Fibroblast of lung (primary cell): ENCODE measurements around the gene HINT2. TPM values are rescaled to one million over a fixed set of nuclear protein-coding genes. Genes with fewer than 3 reads are reported as not detected.

ENCODE experiments used
- DNase-seq, 2 donors: peaks; one replicate each; pipeline versions ENCODE4 v3.0.0 to v3.0.0-alpha.2; 2010; ENCODE audit warnings: low read depth in 2 of 2
- H2AFZ ChIP-seq: 2 replicates; pipeline ENCODE4 v1.5.1; 2012; ENCODE audit warnings: low read length, control low read depth, inconsistent platforms
- H3K27ac ChIP-seq: 2 replicates; pipeline ENCODE4 v1.5.1; 2011; ENCODE audit warnings: low read length, control low read depth; ENCODE audit not compliant: insufficient read depth
- H3K27me3 ChIP-seq: 2 replicates; pipeline ENCODE4 v1.5.1; 2011; ENCODE audit warnings: mild to moderate bottlenecking, low read length; ENCODE audit not compliant: control insufficient read depth, insufficient read depth
- H3K36me3 ChIP-seq: 2 replicates; pipeline ENCODE4 v1.5.1; 2011; ENCODE audit warnings: low read length; ENCODE audit not compliant: control insufficient read depth, insufficient read depth
- H3K4me1 ChIP-seq: 2 replicates; pipeline ENCODE4 v1.5.1; 2011; ENCODE audit warnings: low read length; ENCODE audit not compliant: control insufficient read depth, insufficient read depth; ENCODE audit errors: extremely low read depth
- H3K4me2 ChIP-seq: 2 replicates; pipeline ENCODE4 v1.5.1; 2011; ENCODE audit warnings: low read length, control low read depth; ENCODE audit not compliant: insufficient read depth; ENCODE audit errors: extremely low read depth
- H3K4me3 ChIP-seq, 4 experiments: fragments of 200-600 bp in 1 of 4; sonication (generic) in 1 of 4; replicated peaks in 1 of 4; 2 replicates each; pipeline ENCODE4 v1.5.1; 2011 to 2016; ENCODE audit warnings: low read length in 4 of 4, low read depth in 3 of 4, mild to moderate bottlenecking in 3 of 4, control low read depth in 2 of 4, inconsistent platforms in 1 of 4, mixed read lengths in 1 of 4; ENCODE audit not compliant: insufficient read depth in 1 of 4; ENCODE audit errors: control extremely low read depth in 1 of 4
- H3K79me2 ChIP-seq: 2 replicates; pipeline ENCODE4 v1.5.1; 2012; ENCODE audit warnings: mild to moderate bottlenecking, low read length, inconsistent platforms; ENCODE audit not compliant: control insufficient read depth, insufficient read depth
- H3K9ac ChIP-seq: 2 replicates; pipeline ENCODE4 v1.5.1; 2011; ENCODE audit warnings: mild to moderate bottlenecking, low read length, control low read depth; ENCODE audit not compliant: insufficient read depth
- H3K9me3 ChIP-seq: 2 replicates; pipeline ENCODE4 v1.5.1; 2012; ENCODE audit warnings: low read depth, low read length; ENCODE audit not compliant: control insufficient read depth, insufficient read depth
- H4K20me1 ChIP-seq: 2 replicates; pipeline ENCODE4 v1.5.1; 2011; ENCODE audit warnings: low read length; ENCODE audit not compliant: control insufficient read depth, insufficient read depth; ENCODE audit errors: extremely low read depth
- EZH2 ChIP-seq: IDR thresholded peaks from 2 replicates; pipeline ENCODE4 v1.5.1; 2012; ENCODE audit warnings: low read length, control low read depth, mild to moderate bottlenecking; ENCODE audit errors: missing control alignments
- polyA plus RNA-seq, 2 donors: library from polyadenylated mRNA; depleted of rRNA in 1 of 2; stranded (reverse) in 1 of 2; unstranded in 1 of 2; fragments of >200 nt; gene quantifications; 2 replicates each; pipeline ENCODE4 v1.2.1, GENCODE V29; 2011 to 2012; ENCODE audit warnings: missing spikeins in 1 of 2
- total RNA-seq: library from RNA; depleted of rRNA; stranded (reverse); fragments of >200 nt; gene quantifications from 2 replicates; pipeline ENCODE4 v1.2.1, GENCODE V29; 2014
- TF ChIP-seq, protein P1 (sequence below), 2 donors: IDR thresholded peaks in 1 of 2; conservative IDR thresholded peaks in 1 of 2; 1 replicate in 1 of 2; 2 replicates in 1 of 2; pipeline ENCODE4 v1.5.1; 2011 to 2012; ENCODE audit warnings: low read length in 2 of 2, control low read depth in 1 of 2, inconsistent platforms in 1 of 2, low read depth in 1 of 2, mild to moderate bottlenecking in 1 of 2

The HINT2 gene
- total and polyA plus RNA-seq, 2 donors (not counting 1 experiment from before 2014, with no cell fraction given): 13.1 to 34.2 TPM

DNA sequence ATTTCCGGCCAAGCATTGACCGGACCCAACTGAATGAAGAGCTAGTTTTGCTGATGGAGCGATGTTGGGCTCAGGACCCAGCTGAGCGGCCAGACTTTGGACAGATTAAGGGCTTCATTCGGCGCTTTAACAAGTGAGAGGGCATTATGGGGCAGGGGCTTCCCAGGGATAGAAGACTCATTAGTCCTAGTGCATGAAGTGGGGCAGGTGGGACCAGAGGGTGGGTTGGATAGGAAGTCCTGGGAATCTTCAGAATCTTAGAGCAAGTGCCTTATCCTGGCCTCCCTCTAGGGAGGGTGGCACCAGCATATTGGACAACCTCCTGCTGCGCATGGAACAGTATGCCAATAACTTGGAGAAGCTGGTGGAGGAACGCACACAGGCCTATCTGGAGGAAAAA lies 8.7 kb downstream of the HINT2 start:
- no peak overlapping the region for H3K27ac ChIP-seq
- no peaks in the 10 kb centered on the region for H3K9me3 ChIP-seq
- no peaks in the 10 kb centered on the region for H3K27me3 ChIP-seq
- no peak overlapping the region for H3K4me2 ChIP-seq
- DNase-seq: no peak
- no peak overlapping the region for H3K4me3 ChIP-seq
- H3K4me1 ChIP-seq: no peaks in the 10 kb centered on the region
- no peaks in the 10 kb centered on the region for H4K20me1 ChIP-seq
- no peak overlapping the region for H2AFZ ChIP-seq
- TF ChIP-seq, protein P1, sequence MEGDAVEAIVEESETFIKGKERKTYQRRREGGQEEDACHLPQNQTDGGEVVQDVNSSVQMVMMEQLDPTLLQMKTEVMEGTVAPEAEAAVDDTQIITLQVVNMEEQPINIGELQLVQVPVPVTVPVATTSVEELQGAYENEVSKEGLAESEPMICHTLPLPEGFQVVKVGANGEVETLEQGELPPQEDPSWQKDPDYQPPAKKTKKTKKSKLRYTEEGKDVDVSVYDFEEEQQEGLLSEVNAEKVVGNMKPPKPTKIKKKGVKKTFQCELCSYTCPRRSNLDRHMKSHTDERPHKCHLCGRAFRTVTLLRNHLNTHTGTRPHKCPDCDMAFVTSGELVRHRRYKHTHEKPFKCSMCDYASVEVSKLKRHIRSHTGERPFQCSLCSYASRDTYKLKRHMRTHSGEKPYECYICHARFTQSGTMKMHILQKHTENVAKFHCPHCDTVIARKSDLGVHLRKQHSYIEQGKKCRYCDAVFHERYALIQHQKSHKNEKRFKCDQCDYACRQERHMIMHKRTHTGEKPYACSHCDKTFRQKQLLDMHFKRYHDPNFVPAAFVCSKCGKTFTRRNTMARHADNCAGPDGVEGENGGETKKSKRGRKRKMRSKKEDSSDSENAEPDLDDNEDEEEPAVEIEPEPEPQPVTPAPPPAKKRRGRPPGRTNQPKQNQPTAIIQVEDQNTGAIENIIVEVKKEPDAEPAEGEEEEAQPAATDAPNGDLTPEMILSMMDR (conservative IDR thresholded peaks at IDR 0.05 in 1 of 2, IDR thresholded peaks at IDR 0.05 in 1 of 2; ENCODE audit: low read depth in 1 of 2, low read length in 2 of 2): no peak
- TF ChIP-seq EZH2: no peak
- peaks cover 6% of the 10 kb centered on the region for H3K36me3 ChIP-seq
- no peaks in the 10 kb centered on the region for H3K79me2 ChIP-seq
- no peak overlapping the region for H3K9ac ChIP-seq

DNA sequence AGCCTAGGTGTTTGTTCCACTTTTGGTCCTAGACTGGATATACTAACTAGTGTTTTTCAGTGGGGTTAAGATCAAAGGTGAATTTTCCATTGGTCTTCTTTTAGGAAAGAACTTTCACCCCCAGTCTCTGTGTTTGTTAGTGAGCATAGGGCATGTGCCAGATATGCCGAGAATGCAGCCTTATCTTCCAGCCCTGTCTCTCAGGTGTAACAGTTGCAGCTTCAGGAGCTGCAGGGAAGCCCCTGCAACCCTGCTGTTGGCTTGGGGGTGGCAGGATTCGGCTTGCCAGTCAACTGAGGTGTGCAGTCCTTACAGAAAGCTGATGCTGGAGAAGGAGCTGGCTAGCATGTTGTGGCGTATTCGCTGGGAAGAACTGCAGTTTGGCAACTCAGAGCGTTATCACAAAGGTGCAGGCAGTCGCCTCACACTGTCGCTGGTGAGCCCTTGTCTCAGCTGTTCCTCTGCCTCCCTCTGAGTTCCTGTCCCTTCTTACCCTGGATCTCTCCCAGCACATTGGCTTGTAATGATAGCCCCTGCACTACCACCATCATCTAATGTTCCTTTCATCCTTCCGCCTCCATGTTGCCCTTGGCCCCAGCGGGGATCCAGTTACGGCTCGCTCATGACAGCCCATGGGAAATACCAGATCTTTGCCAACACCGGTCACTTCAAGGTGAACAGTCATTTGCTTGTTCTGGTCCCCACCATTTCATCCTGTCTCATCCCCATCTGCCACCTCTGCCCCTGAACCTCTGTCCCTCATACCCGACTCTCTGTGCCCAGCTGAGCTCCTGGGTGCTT lies 13.3 kb downstream of the HINT2 start:
- Histone ChIP-seq H3K36me3 (peaks cover 9% of the 10 kb centered on the region), H2AFZ (no peak overlapping the region), H3K9ac (no peak overlapping the region), H3K9me3 (no peaks in the 10 kb centered on the region), H3K4me3 (no peak overlapping the region), H3K4me2 (no peak overlapping the region), H3K4me1 (no peaks in the 10 kb centered on the region), H4K20me1 (no peaks in the 10 kb centered on the region), H3K79me2 (no peaks in the 10 kb centered on the region), H3K27ac (no peak overlapping the region), H3K27me3 (no peaks in the 10 kb centered on the region)
- no peak for DNase-seq
- TF ChIP-seq, protein P1 (conservative IDR thresholded peaks at IDR 0.05 in 1 of 2, IDR thresholded peaks at IDR 0.05 in 1 of 2; ENCODE audit: low read depth in 1 of 2, low read length in 2 of 2): no peak
- TF ChIP-seq EZH2: no peak

DNA sequence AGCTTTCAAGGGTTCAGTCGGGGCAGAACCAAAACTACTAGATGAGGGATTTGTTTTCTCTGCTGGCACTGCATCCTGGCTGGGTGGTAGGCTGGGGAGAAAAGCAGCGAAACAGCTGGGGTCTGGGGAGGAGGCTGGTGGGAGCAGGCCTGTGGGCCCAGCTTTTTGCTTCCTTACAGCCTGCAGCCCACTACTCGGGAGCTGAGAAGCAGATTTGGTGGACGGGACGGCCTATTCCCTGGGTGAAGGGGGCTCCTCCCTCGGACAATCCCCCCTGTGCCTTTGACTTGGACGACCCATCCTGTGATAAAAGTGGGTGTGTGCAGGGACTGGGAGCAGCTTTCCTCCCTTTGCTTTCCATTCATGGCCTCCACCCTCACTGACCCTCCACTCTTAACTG lies 14.3 kb downstream of the HINT2 start:
- DNase-seq: no peak
- H2AFZ ChIP-seq: no peak overlapping the region
- no peaks in the 10 kb centered on the region for H3K27me3 ChIP-seq
- TF ChIP-seq, protein P1 (conservative IDR thresholded peaks at IDR 0.05 in 1 of 2, IDR thresholded peaks at IDR 0.05 in 1 of 2; ENCODE audit: low read depth in 1 of 2, low read length in 2 of 2): no peak
- no peak for TF ChIP-seq EZH2
- H4K20me1 ChIP-seq: no peaks in the 10 kb centered on the region
- no peak overlapping the region for H3K27ac ChIP-seq
- H3K79me2 ChIP-seq: no peaks in the 10 kb centered on the region
- H3K36me3 ChIP-seq: peaks cover 3% of the 10 kb centered on the region
- no peak overlapping the region for H3K9ac ChIP-seq
- H3K9me3 ChIP-seq: no peaks in the 10 kb centered on the region
- H3K4me2 ChIP-seq: no peak overlapping the region
- no peaks in the 10 kb centered on the region for H3K4me1 ChIP-seq
- no peak overlapping the region for H3K4me3 ChIP-seq
